ENCODE data around the gene PDGFRA. TPM values are rescaled to one million over a fixed set of nuclear protein-coding genes. Genes with fewer than 3 reads are reported as not detected.

Gene PDGFRA
- total RNA-seq, 1 donor from 2014 or later = 0.47 TPM

GRCh38 chr4:54215379-54216077 lies 13.6 kb upstream of the PDGFRA start:
- no peaks in the 10 kb centered on the region for H3K9me3 Mint-ChIP-seq
- no peak for DNase-seq (ENCODE audit: low spot score)
- H3K27me3 Mint-ChIP-seq (ENCODE audit: insufficient read depth) = peaks cover 16% of the 10 kb centered on the region
- intact Hi-C loops (cut with micrococcal nuclease) = no loop called here
- peaks cover 4% of the 10 kb centered on the region for H3K4me1 Mint-ChIP-seq (ENCODE audit: low read depth)
- H3K36me3 Mint-ChIP-seq (ENCODE audit: low read depth) = no peaks in the 10 kb centered on the region
- H3K27ac Mint-ChIP-seq = no peak overlapping the region
- H3K4me3 Mint-ChIP-seq = no peak overlapping the region

- peaks cover 4% of the 10 kb centered on the region for H3K4me1 Mint-ChIP-seq (ENCODE audit: low read depth)
These were observed 11.2 kb upstream of the PDGFRA start for GRCh38 chr4:54217642-54218495.

DNA sequence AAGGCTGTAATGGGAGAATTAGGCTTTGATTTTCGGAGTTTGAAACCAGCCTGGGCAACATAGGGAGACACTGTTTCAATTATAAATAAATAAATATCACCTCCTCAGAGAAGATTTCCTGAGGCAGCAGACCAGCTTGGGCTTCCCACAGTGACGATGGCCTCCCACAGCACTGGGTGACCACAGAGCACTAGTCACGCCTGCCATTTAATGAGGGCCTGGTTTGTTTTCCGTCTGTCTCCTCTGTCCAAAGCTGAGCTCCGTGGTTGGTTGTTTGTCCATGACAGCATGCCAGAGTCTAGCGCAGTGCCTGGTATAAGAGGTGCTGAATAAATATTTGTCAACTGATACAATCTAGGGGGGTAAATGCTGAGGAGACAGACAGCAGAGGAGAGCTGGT lies 10.4 kb upstream of the PDGFRA start:
- Mint-ChIP-seq H3K4me1 (ENCODE audit: low read depth) (peaks cover 4% of the 10 kb centered on the region), H3K4me3 (no peak overlapping the region), H3K36me3 (ENCODE audit: low read depth) (no peaks in the 10 kb centered on the region), H3K27me3 (ENCODE audit: insufficient read depth) (peaks cover 27% of the 10 kb centered on the region), H3K9me3 (no peaks in the 10 kb centered on the region), H3K27ac (no peak overlapping the region)
- intact Hi-C loops (cut with micrococcal nuclease) = loop anchor here (1.0 to 2.0 kb wide), 2 partner anchors 14 to 310 kb away; no protein-coding TSS in a partner anchor
- DNase-seq (ENCODE audit: low spot score) = no peak

More at GRCh38 chr4:54217642-54218495, 11.2 kb upstream of the PDGFRA start:
- peak; percentile 19 for DNase-seq (ENCODE audit: low spot score)
- intact Hi-C loops (cut with micrococcal nuclease) = loop anchor here (1.0 to 2.0 kb wide), 4 partner anchors 15 to 1021 kb away; no protein-coding TSS in a partner anchor
- Mint-ChIP-seq H3K27me3 (ENCODE audit: insufficient read depth) (peaks cover 23% of the 10 kb centered on the region), H3K9me3 (no peaks in the 10 kb centered on the region), H3K27ac (no peak overlapping the region), H3K4me3 (no peak overlapping the region), H3K36me3 (ENCODE audit: low read depth) (no peaks in the 10 kb centered on the region)

DNA sequence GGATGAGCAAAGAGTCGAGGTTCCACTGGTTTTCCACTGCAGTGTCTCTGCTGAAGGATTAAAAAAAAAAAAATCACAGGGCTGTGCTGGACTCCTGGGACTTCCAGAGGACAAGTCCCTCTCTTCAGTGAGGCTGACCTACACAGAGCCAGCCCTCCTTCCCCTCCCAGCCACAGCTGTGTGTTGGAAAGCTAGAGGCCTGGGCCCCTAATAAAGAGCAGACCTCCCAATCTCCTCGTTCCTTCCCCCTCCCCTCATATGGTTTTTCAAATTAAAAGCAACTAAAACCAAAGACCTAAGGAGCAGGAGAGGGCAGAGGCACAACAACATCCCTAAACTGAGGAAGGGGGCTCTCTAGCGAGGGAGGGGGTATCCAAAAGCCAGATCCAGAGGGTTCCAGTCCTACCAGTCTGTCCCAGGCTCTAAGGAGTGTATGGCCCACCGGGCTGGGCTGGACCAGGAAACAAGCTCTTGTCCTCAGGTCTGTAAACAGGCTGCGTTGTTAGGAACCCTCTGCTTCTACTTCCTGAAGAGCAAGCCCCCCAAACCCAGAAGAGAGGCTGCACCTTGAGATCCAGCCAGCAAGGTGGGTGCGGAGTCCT lies 4.0 kb upstream of the PDGFRA start:
- Mint-ChIP-seq H3K27me3 (ENCODE audit: insufficient read depth) (peaks cover 70% of the 10 kb centered on the region), H3K36me3 (ENCODE audit: low read depth) (peaks cover 2% of the 10 kb centered on the region), H3K4me1 (ENCODE audit: low read depth) (peaks cover 6% of the 10 kb centered on the region), H3K27ac (no peak overlapping the region), H3K9me3 (no peaks in the 10 kb centered on the region), H3K4me3 (no peak overlapping the region)
- no peak for DNase-seq (ENCODE audit: low spot score)
- intact Hi-C loops (cut with micrococcal nuclease) = loop anchor here (5.0 kb wide), 1 partner anchor 432 kb away; the partner anchor contains the start of gene KIT

- Mint-ChIP-seq H3K27ac (no peak overlapping the region), H3K4me3 (peak overlapping the region; percentile 15), H3K4me1 (ENCODE audit: low read depth) (peaks cover 6% of the 10 kb centered on the region), H3K36me3 (ENCODE audit: low read depth) (peaks cover 2% of the 10 kb centered on the region), H3K9me3 (no peaks in the 10 kb centered on the region), H3K27me3 (ENCODE audit: insufficient read depth) (peaks cover 75% of the 10 kb centered on the region)
- DNase-seq (ENCODE audit: low spot score) = no peak
- intact Hi-C loops (cut with micrococcal nuclease) = loop anchor here (5.0 kb wide), 1 partner anchor 432 kb away; the partner anchor contains the start of gene KIT
These were observed 3.3 kb upstream of the PDGFRA start for GRCh38 chr4:54225598-54226403.

DNA sequence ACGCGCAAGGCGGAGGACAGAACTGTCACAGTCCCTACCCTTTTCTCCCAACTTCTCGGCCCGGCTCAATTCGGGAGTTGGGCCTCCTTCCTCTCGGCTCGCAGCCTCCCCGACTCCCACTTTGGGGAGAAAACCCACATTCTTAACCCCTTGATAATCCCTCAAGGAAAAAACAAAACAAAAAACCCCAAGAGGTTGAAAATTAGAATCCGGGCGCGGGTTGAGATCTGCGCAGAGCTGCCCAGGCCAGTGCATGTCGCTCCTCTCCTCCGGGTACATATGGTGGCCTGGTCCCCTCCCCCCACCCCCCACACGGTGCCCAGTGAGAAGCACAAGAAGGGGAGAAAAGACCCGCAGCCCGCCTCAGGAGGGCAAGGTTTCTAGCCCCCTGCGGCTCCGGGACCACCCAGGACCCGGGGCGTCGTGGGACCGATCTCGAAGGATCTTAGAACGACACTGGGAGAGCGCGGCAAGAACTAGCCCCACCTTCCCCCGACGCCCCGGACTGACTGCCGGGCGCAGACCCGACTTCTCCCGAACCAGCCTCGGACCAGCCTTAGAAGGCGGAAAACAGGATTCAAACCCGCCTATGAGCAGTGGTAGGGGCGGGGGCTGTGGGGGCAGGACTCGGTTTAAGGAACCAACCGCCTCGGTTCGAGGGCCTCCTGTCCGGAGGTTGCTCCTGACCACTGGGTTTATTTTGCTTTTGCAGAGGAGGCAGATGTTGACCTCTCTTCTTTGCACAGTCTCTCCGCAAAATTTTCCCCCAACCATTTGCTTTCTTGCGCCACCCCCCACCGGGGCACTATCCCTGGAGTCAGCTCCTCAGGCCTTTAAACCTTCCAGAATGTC lies 2.5 kb upstream of the PDGFRA start:
- intact Hi-C loops (cut with micrococcal nuclease) = loop anchor here (5.0 kb wide), 1 partner anchor 431 kb away; the partner anchor contains the start of gene KIT
- no peak for DNase-seq (ENCODE audit: low spot score)
- H3K36me3 Mint-ChIP-seq (ENCODE audit: low read depth) = peaks cover 2% of the 10 kb centered on the region
- peak overlapping the region; percentile 53 for H3K4me3 Mint-ChIP-seq
- no peak overlapping the region for H3K27ac Mint-ChIP-seq
- H3K4me1 Mint-ChIP-seq (ENCODE audit: low read depth) = peaks cover 6% of the 10 kb centered on the region
- peaks cover 80% of the 10 kb centered on the region for H3K27me3 Mint-ChIP-seq (ENCODE audit: insufficient read depth)
- H3K9me3 Mint-ChIP-seq = no peaks in the 10 kb centered on the region

DNA sequence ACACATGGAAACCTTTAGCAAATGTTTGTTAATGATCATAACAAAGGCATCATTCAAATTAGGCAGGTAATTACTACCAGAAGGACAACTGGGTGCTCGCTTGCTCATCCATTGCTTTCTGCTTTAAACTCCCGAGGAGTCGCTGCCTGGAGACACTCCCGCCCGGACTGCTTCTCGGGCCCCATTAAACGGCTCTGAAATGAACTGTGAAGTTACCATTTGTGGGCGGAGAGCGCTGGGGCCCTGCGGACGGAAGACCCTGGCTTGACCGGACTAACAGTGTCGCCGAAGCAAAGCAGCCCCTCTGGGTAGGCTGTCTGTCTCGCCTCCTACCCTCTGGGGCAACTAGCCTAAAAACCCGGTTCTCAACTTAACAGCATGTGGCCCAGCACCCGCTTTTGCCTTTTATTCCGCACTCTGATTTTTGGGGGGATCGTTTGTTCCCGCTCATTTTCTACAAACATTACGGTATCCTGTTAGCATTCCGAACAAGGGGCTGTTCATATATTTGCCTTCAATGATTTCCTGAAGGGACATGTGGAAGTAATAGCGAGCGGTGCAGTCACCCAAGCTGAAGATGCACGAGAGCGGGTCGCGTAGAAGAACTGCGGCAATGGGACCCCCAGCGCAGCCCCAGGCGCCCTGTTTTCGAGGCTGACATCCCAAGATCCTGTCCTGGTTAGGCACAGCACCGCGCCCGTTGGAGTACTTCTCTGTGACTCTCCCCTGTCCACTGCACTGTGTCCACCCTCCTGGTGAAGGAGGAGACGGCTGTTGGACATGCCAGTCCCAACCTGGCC lies 1.6 kb upstream of the PDGFRA start:
- no peak for DNase-seq (ENCODE audit: low spot score)
- Mint-ChIP-seq H3K27me3 (ENCODE audit: insufficient read depth) (peaks cover 79% of the 10 kb centered on the region), H3K27ac (no peak overlapping the region), H3K9me3 (no peaks in the 10 kb centered on the region), H3K4me3 (peak overlapping the region; percentile 53), H3K4me1 (ENCODE audit: low read depth) (peaks cover 6% of the 10 kb centered on the region), H3K36me3 (ENCODE audit: low read depth) (peaks cover 2% of the 10 kb centered on the region)
- intact Hi-C loops (cut with micrococcal nuclease) = loop anchor here (5.0 kb wide), 1 partner anchor 430 kb away; the partner anchor contains the start of gene KIT

DNA sequence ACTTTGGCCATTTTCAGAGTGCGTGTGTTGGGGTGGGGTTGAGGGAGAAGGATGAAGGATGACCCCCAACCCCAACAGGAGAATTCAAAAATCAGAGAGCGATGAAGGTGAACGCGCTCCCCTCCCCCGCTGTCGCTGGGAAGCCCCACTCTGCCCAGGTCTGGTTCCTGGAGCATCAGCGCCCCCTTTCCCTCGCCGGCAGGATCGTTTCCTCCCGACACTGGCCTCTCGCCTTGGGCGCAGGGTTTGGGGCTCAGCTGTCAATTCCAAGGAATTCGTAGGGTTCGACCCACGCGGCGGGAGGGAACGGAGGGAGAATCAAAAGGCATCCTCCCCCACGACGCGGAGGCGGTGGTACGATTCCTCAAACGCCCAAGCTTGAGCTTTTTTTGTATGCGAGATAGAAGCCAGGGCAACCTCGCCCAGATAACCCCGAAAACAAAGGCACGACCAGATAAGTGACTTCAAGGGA lies 1.0 kb upstream of the PDGFRA start:
- intact Hi-C loops (cut with micrococcal nuclease) = loop anchor here (5.0 kb wide), 1 partner anchor 429 kb away; the partner anchor contains the start of gene KIT
- DNase-seq (ENCODE audit: low spot score) = no peak
- peak overlapping the region; percentile 47 for H3K4me3 Mint-ChIP-seq
- peak overlapping the region; percentile 75 for H3K27ac Mint-ChIP-seq
- peaks cover 6% of the 10 kb centered on the region for H3K4me1 Mint-ChIP-seq (ENCODE audit: low read depth)
- H3K9me3 Mint-ChIP-seq = no peaks in the 10 kb centered on the region
- H3K36me3 Mint-ChIP-seq (ENCODE audit: low read depth) = peaks cover 2% of the 10 kb centered on the region
- H3K27me3 Mint-ChIP-seq (ENCODE audit: insufficient read depth) = peaks cover 80% of the 10 kb centered on the region

DNA sequence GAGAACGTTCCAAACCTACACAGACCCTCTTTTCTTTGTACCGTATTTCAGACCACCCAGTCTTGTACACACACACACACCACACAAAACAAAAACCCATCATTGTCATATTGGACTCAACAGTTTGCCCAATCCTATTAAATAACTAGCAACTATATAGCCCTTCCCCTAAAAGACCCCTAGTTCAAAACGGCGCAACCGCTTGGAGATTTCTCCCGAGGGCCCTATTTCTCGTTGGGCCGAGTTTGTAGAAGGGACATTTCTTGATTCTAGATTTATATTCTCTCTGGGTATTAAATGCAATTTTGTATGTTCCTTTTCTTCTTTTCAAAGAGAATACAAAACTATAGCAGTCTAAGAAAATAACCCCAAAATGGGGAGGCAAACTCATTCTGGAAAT lies 547 bp upstream of the PDGFRA start:
- Mint-ChIP-seq H3K36me3 (ENCODE audit: low read depth) (peaks cover 2% of the 10 kb centered on the region), H3K4me3 (peak overlapping the region; percentile 15), H3K9me3 (no peaks in the 10 kb centered on the region), H3K27ac (peak overlapping the region; percentile 75), H3K27me3 (ENCODE audit: insufficient read depth) (peaks cover 83% of the 10 kb centered on the region), H3K4me1 (ENCODE audit: low read depth) (peaks cover 6% of the 10 kb centered on the region)
- intact Hi-C loops (cut with micrococcal nuclease) = loop anchor here (5.0 kb wide), 1 partner anchor 429 kb away; the partner anchor contains the start of gene KIT
- no peak for DNase-seq (ENCODE audit: low spot score)

- intact Hi-C loops (cut with micrococcal nuclease) = loop anchor here (5.0 to 10.0 kb wide), 5 partner anchors 427 to 1685 kb away; partner anchors contain the start of gene KIT
These were observed 764 bp downstream of the PDGFRA start for GRCh38 chr4:54229631-54230483.

More at GRCh38 chr4:54229631-54230483, 764 bp downstream of the PDGFRA start:
- Mint-ChIP-seq H3K4me1 (ENCODE audit: low read depth) (peaks cover 12% of the 10 kb centered on the region), H3K27me3 (ENCODE audit: insufficient read depth) (peaks cover 81% of the 10 kb centered on the region), H3K36me3 (ENCODE audit: low read depth) (peaks cover 2% of the 10 kb centered on the region), H3K4me3 (no peak overlapping the region), H3K27ac (peak overlapping the region; percentile 83), H3K9me3 (no peaks in the 10 kb centered on the region)
- no peak for DNase-seq (ENCODE audit: low spot score)
